Testis (tissue), 3 donors: ENCODE measurements around the gene LMAN1. TPM values are rescaled to one million over a fixed set of nuclear protein-coding genes. Genes with fewer than 3 reads are reported as not detected.

ENCODE experiments used
- DNase-seq: peaks from one replicate; pipeline ENCODE4 v3.0.0-alpha.2; 2019
- H3K27ac ChIP-seq, 2 donors: fragments of 200-600 bp; sonication (generic); one replicate each; pipeline ENCODE4 v1.5.1; 2019
- H3K27me3 ChIP-seq: fragments of 200-600 bp; sonication (generic); one replicate; pipeline ENCODE4 v1.5.1; 2019
- H3K36me3 ChIP-seq: fragments of 200-600 bp; sonication (generic); one replicate; pipeline ENCODE4 v1.5.1; 2017; ENCODE audit warnings: low read depth; ENCODE audit errors: missing control alignments
- H3K4me1 ChIP-seq: fragments of 200-600 bp; sonication (generic); one replicate; pipeline ENCODE4 v1.5.1; 2019
- H3K4me3 ChIP-seq, 2 donors: fragments of 200-600 bp; sonication (generic); one replicate each; pipeline ENCODE4 v1.5.1; 2017 to 2019
- H3K9me3 ChIP-seq: fragments of 200-600 bp; sonication (generic); one replicate; pipeline ENCODE4 v1.5.1; 2017
- POLR2A ChIP-seq: fragments of 450-650 bp; IDR thresholded peaks from one replicate; pipeline ENCODE4 v1.6.1; 2017; ENCODE audit warnings: antibody characterized with exemption, mild to moderate bottlenecking, moderate library complexity
- WGBS, 2 donors: methylation state at CpG; one replicate each; pipeline ENCODE4 v1.1.5; 2018; 5-methylcytosine and 5-hydroxymethylcytosine counted together
- intact Hi-C: fragments of 100-400 bp; cut with DNase I; formaldehyde crosslinking; loops from one replicate; pipeline ENCODE4 v1.15.1; 2023; ENCODE audit warnings: low total_unique reads
- polyA plus RNA-seq: library from polyadenylated mRNA; stranded (reverse); fragments of 350-450 nt; fragmentation: Illumina TruSeq; extraction: RNeasy Lipid Tissue Mini Kit (QIAGEN cat#74804); gene quantifications from one replicate; pipeline ENCODE4 v1.2.3, GENCODE V29; 2014; ENCODE audit warnings: low read depth, low replicate concordance; ENCODE audit not compliant: insufficient read depth
- total RNA-seq, 2 donors: library from RNA; depleted of rRNA; stranded (reverse); fragments of >200 nt; gene quantifications; one replicate each; pipeline ENCODE4 v1.2.3, GENCODE V29; 2016
- TF ChIP-seq, protein P1 (sequence below), 3 experiments: fragments of 450-650 bp in 2 of 3; fragments of 200-600 bp in 1 of 3; sonication (generic) in 1 of 3; IDR thresholded peaks; one replicate each; pipeline ENCODE4 v1.5.1; 2016 to 2019; ENCODE audit warnings: antibody characterized with exemption in 3 of 3, mild to moderate bottlenecking in 2 of 3, moderate library complexity in 1 of 3

LMAN1 gene
- total and polyA plus RNA-seq, 3 donors from 2014 or later: 35.3 to 98.9 (median 72.9) TPM

DNA sequence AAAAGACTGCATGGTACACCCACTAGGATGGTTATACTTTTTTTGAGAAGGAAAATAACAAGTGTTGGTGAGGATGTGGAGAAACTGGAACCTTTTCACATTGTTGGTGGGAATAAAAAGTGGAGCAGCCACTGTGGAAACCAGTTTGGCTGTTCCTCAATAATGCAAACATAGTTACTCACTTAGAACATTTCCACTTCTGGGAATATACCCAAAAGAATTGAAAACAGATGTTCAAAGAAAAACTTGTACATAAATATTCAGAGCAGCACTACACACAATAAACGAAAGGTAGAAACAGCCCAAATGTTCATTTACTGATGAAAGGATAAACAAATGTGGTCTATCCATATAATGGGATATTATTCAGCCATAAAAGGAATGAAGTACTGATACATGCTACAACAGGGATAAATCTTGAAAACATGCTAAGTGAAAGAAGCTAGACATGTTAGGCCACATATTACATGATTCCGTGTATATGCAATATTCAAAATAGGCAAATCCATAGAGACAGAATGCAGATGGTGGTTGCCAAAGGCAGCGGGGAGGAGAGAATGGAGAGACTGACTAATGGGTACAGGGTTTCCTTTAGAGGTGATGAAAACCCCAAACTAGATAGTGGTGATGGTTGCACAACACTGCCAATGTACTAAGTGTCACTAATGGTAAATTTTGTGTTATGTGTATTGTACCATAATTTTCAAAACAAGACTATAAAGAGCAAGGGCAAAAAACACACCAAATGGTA lies 20.9 kb upstream of the LMAN1 start:
- H3K4me3 ChIP-seq: no peak overlapping the region
- no peaks in the 10 kb centered on the region for H3K36me3 ChIP-seq
- no peaks in the 10 kb centered on the region for H3K4me1 ChIP-seq
- H3K9me3 ChIP-seq: no peaks in the 10 kb centered on the region
- no peaks in the 10 kb centered on the region for H3K27me3 ChIP-seq
- WGBS, 2 donors: 87% methylated on average over 3 of the region's 3 CpGs
- no peak for DNase-seq
- H3K27ac ChIP-seq: no peak overlapping the region
- no peak for TF ChIP-seq POLR2A
- TF ChIP-seq, protein P1, sequence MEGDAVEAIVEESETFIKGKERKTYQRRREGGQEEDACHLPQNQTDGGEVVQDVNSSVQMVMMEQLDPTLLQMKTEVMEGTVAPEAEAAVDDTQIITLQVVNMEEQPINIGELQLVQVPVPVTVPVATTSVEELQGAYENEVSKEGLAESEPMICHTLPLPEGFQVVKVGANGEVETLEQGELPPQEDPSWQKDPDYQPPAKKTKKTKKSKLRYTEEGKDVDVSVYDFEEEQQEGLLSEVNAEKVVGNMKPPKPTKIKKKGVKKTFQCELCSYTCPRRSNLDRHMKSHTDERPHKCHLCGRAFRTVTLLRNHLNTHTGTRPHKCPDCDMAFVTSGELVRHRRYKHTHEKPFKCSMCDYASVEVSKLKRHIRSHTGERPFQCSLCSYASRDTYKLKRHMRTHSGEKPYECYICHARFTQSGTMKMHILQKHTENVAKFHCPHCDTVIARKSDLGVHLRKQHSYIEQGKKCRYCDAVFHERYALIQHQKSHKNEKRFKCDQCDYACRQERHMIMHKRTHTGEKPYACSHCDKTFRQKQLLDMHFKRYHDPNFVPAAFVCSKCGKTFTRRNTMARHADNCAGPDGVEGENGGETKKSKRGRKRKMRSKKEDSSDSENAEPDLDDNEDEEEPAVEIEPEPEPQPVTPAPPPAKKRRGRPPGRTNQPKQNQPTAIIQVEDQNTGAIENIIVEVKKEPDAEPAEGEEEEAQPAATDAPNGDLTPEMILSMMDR (IDR thresholded peaks at IDR 0.05): no peak
- intact Hi-C loops: no loop called here

DNA sequence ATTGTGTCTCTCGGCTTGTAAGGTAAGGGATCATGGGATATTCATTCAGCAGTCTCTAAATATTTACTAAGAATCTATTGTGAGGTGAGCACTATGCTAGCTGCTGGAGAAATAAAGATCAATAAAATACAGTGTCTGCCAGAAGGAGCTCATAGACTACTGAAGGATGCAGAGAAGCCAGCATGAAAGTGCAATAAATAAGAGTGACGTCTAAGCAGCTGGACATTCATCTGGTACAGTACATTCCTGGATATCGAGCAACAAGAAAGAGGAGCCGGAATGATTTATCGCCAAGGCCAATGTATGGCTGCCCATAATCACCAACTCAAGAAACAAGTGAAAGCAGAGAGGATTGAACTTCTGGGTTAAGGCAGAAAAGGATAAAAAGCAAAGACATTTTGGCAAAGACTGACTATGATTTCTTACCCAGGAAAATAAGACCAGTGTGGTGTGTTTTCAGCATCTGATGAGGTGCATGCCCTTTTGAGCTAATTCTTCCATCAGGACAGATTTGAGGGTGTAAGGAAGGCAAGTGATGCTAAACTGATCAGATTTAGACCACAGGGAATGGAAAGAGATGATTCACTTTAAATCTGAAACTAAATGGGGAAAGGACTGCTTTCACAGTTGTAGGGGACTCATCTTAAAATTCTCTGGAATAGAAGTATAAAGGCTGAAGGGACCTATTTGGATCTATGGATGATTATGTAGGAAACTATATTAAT lies 18.7 kb upstream of the LMAN1 start:
- H3K36me3 ChIP-seq: no peaks in the 10 kb centered on the region
- intact Hi-C loops: no loop called here
- no peak overlapping the region for H3K27ac ChIP-seq
- DNase-seq: no peak
- H3K27me3 ChIP-seq: no peaks in the 10 kb centered on the region
- WGBS, 2 donors: 41 to 57% methylated on average over 5 of the region's 5 CpGs
- no peaks in the 10 kb centered on the region for H3K4me1 ChIP-seq
- H3K9me3 ChIP-seq: no peaks in the 10 kb centered on the region
- TF ChIP-seq POLR2A: no peak
- TF ChIP-seq, protein P1 (IDR thresholded peaks at IDR 0.05): no peak
- no peak overlapping the region for H3K4me3 ChIP-seq

DNA sequence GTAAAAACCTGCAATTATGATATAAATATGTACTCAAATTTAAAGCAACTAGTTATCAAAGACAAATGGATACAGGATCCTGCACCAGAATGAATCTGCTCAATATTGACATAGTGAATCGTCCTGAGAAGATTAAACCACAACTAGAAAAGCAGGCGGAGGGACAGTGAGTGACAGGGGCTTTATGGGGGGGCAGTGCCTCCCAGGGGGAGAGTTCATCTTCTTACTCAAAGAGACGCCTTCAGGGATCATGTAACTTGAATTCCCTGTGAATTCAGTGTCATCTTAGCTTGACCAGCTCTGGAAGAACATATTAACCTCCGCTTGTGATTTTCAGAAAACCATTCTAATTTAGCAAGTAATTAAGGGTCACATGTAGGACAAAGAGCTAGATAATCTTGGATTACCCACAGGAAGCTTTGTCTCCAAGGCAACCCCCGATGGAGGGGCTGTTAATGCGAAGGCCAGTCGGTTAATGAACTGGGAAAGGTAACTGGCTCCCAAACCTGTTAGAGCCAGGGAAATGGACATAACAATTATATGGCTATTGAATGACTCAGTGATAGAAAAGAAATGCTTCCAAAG lies 17.4 kb upstream of the LMAN1 start:
- TF ChIP-seq, protein P1 (IDR thresholded peaks at IDR 0.05): no peak
- TF ChIP-seq POLR2A: no peak
- no peak overlapping the region for H3K4me3 ChIP-seq
- H3K9me3 ChIP-seq: no peaks in the 10 kb centered on the region
- no peak for DNase-seq
- no peaks in the 10 kb centered on the region for H3K36me3 ChIP-seq
- intact Hi-C loops: no loop called here
- H3K27ac ChIP-seq: no peak overlapping the region
- 64 to 76% methylated on average over 7 of the region's 7 CpGs for WGBS, 2 donors
- no peaks in the 10 kb centered on the region for H3K27me3 ChIP-seq
- H3K4me1 ChIP-seq: no peaks in the 10 kb centered on the region

DNA sequence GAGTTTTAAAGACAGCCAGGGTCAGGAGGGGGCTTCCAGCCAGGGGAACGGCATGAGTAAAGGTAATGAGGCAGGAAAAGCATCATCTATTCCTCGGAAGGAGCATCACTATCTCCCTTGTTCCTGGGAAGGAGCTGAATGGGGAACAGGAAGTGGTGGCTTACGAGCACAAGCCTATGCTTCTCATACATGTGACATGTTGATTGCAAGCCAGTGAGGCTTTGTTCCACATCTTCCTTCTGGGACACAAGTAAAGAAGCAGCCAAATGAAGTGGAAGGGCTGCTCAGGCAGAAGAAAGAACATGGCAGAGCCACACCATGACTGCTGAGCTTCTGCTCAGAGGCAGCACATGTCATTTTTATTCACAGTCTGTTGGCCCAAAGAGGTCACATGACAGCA lies 15.1 kb upstream of the LMAN1 start:
- Histone ChIP-seq H3K27ac (no peak overlapping the region), H3K36me3 (no peaks in the 10 kb centered on the region), H3K9me3 (no peaks in the 10 kb centered on the region), H3K27me3 (no peaks in the 10 kb centered on the region), H3K4me1 (no peaks in the 10 kb centered on the region), H3K4me3 (no peak overlapping the region)
- DNase-seq: no peak
- intact Hi-C loops: no loop called here
- 57 to 63% methylated on average over 3 of the region's 3 CpGs for WGBS, 2 donors
- TF ChIP-seq, protein P1 (IDR thresholded peaks at IDR 0.05): no peak
- no peak for TF ChIP-seq POLR2A
